Body of pancreas (tissue), 4 donors: ENCODE results near the gene PAK5.

ENCODE experiments used
- POLR2A ChIP-seq, 3 donors: fragments of 450-650 bp; IDR thresholded peaks; one replicate each; pipeline ENCODE4 v1.6.1; 2016; ENCODE audit warnings: antibody characterized with exemption in 3 of 3, mild to moderate bottlenecking in 2 of 3
- TF ChIP-seq, protein P1 (sequence below), 7 experiments: fragments of 450-650 bp in 4 of 7; fragments of 200-600 bp in 3 of 7; sonication (generic) in 3 of 7; IDR thresholded peaks; one replicate each; pipeline ENCODE4 v1.5.1; 2016 to 2019; ENCODE audit warnings: antibody characterized with exemption in 7 of 7

DNA sequence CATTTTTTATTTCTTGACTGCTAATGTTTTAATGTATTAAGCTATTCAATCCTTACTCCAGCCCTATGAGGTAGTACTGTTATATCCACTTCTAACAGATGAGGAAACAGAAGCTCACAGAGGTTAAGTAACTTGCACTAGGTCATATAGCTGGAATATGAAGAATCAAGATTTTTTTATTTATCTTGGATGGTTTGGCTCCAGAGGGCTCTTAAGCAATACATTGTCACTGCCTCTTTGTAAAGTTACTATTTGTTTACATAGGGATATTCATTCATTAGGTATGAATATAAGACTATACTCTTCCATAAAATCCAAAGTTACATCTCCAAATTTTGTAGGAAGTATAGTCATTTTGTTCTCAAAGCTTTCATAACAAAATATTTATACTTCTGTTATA, 210.7 kb downstream of the PAK5 start:
- TF ChIP-seq POLR2A (IDR thresholded peaks at IDR 0.05) = no peak
- TF ChIP-seq, protein P1, sequence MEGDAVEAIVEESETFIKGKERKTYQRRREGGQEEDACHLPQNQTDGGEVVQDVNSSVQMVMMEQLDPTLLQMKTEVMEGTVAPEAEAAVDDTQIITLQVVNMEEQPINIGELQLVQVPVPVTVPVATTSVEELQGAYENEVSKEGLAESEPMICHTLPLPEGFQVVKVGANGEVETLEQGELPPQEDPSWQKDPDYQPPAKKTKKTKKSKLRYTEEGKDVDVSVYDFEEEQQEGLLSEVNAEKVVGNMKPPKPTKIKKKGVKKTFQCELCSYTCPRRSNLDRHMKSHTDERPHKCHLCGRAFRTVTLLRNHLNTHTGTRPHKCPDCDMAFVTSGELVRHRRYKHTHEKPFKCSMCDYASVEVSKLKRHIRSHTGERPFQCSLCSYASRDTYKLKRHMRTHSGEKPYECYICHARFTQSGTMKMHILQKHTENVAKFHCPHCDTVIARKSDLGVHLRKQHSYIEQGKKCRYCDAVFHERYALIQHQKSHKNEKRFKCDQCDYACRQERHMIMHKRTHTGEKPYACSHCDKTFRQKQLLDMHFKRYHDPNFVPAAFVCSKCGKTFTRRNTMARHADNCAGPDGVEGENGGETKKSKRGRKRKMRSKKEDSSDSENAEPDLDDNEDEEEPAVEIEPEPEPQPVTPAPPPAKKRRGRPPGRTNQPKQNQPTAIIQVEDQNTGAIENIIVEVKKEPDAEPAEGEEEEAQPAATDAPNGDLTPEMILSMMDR (IDR thresholded peaks at IDR 0.05) = no peak
